ENCODE measurements around the gene NECTIN2.

- TF ChIP-seq CTCF (IDR thresholded peaks at IDR 0.05) (no peak), POLR2A (IDR thresholded peaks at IDR 0.05) (no peak)
Measured at GRCh38 chr19:44822670-44823372, 23.3 kb upstream of the NECTIN2 start.
